GM21367 (cell line): Measurements from ENCODE around the gene HS2ST1.

Experiments
- ATAC-seq: cut with Tn5 transposase; IDR thresholded peaks from one replicate; pipeline ENCODE4 v1.9.1; 2021; ENCODE audit not compliant: unreplicated experiment

The HS2ST1 gene

GRCh38 chr1:87104945-87105344, 190.5 kb downstream of the HS2ST1 start:
- no peak for ATAC-seq

DNA sequence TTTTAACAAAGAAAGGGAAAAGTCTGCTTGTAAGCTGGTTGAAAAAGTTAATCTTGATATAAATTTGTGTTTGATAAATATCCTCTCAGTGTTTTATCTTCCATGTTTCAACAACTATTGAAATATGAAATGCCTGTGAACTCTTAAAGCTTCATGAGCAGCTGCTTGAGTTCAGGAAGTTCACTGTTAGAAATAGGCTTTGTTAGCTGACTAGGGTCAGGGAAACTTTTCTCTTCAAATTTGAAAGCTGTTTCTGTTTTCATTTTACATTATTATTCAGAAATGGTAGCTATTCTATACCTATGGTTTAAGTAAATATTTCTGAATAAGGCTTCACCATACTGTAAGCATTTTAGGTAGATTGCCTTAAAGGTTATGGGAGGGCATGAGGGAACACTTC, 191.7 kb downstream of the HS2ST1 start:
- no peak for ATAC-seq

DNA sequence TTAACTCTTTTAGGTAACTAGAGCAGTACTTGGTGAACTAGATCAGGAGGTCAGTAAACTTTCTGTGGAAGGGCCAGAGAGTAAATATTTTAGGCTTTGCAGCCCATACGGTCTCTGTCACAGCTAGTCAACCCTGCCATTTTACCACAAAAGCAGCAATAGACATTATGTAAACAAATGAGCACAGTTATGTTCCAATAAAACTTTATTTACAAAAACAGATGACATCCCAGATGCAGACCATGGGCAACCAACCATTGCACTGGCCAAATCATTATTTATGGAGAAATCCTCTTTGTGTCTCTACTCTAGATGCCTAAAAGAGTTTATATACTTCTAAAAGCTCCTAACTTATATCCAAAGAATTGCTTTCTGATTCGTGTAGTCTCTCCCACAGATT, 192.4 kb downstream of the HS2ST1 start:
- ATAC-seq = no peak

DNA sequence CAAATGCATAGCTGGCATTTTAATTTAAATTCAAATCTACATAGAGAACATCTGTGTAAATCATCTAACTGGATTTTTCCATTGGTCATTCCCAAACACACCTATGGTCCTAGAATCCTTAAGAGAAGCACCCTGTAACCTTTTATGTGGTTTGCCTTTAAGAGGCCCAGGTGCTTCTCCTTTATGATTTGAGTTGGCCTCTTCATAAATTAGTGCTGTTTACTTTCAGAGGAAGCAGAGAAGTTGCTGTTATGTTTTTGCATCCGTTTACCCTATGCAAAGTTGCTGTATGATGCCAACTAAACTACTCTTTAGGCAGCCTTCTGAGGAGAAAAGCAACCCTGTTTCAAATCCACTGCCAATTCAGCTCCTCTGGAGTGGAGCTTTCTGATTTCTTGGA, 193.8 kb downstream of the HS2ST1 start:
- ATAC-seq = no peak

DNA sequence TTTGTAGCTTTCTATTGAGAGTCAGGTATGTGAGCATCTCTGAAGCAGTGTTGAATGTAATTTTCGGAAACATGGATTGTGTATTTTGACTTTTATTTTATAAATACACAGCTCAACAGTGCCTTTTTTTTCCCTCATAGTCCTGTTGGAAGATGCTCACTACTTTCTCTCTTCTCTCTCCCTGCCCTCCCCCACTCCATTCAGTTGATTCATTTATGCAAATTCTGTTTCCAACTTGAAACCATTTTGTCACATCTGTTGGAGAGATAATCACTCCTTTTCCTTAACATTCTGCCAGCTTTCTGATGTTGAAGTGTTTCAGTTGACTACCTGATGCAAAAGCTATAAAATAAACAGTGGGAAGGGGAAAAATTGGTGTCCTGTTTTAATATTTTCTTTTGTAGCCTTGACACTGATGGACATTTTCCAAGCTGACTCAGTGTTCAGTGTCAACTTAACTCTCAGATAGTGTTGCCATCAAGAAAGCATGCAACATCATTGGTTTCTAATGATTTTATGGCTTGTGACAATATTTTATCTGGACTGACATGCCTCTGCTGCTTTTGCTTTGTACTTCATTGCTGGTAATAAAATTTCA, 194.5 kb downstream of the HS2ST1 start:
- no peak for ATAC-seq

DNA sequence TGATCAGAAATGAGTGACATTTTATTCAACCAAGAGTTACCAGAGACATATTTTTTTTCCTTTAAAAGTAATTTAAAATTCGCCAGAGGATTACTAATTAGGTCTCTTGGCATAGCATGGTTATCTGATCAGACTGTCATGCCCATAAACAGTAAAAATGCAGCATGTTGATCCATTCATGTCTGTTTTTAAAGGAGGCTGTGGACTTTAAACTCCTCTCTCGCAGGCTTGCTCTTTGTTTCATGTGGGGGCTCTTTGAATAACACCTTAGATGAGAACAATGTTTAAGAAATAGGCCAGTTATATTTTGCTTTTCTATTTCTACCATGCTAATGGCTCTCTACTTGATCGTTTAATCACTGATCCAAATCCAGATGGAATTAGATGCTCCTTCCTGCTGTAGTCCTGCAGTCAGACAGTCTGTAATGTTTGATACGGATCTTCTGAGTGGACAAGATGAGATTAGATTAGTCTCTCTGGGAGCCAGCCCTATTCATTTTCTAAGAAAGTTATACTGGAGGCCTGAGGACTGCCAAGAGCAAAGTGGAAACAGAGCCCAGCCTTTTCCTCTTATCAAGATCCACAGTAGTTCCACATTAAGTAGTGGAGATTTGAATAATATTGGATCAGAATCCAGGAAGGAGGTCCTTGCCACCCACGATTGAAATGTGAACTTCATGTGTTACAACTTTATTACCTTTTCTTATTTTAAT, 197.4 kb downstream of the HS2ST1 start:
- ATAC-seq = no peak

GRCh38 chr1:87113313-87113712, 198.9 kb downstream of the HS2ST1 start:
- ATAC-seq = no peak

GRCh38 chr1:87115317-87115890, 201.0 kb downstream of the HS2ST1 start:
- no peak for ATAC-seq

- no peak for ATAC-seq
Observed at GRCh38 chr1:87115891-87116290, 201.5 kb downstream of the HS2ST1 start.

DNA sequence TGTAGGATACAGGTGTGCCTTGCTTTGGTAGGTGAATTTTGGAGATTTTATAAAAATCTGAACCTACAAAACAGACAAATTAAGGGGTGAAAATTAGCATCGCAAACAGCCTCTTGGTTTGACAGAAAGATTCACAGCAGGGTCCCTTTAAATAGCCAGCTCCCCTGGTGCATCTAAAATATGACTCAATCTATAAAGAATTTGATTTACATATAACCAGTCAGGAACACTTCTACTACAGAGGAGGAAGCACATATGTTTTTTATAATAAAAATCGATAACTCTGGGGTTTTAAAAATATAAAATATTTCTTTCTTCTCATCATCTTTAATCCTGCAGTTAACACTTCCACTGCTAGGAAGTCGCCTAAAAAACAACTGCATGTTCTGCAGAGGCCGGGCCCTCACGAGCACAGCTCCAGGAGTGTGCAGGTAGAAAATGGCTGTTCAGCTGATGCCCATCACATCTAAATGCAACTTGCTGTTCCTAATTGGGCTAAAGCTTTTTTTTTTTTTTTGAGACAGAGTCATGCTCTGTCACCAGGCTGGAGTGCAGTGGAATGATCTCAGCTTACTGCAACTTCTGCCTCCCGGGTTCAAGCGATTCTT, 203.4 kb downstream of the HS2ST1 start:
- ATAC-seq = no peak

DNA sequence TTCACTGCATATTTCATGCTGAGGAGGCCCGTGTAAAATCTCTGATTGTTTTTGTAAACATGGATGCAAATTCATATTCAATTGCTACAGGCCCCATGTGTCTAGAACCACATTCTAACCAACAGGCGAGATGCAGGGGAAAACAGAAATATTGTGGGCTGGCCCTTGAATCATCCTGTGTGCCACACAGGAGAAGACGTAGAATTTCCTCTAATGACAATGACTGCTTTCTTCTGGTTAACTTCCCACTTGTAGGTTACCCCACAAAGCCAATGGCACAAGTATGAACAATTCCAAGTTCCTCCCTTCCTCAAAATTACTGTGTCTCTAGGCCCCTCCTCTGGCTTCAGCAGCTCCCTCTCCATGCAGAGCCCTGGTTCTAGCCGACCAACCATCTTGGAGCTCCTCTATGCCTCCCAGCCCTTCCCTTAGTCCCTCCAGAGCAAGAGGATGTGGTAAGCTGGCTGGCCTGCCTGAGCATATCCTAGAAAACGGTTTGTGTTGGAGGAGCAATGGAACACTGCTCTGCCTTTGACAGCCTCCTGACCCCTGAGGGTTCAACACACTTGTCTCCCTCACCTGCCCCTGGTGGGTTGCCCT, 205.2 kb downstream of the HS2ST1 start:
- ATAC-seq = no peak

- ATAC-seq = no peak
Observed at GRCh38 chr1:87120779-87121178, 206.3 kb downstream of the HS2ST1 start.

DNA sequence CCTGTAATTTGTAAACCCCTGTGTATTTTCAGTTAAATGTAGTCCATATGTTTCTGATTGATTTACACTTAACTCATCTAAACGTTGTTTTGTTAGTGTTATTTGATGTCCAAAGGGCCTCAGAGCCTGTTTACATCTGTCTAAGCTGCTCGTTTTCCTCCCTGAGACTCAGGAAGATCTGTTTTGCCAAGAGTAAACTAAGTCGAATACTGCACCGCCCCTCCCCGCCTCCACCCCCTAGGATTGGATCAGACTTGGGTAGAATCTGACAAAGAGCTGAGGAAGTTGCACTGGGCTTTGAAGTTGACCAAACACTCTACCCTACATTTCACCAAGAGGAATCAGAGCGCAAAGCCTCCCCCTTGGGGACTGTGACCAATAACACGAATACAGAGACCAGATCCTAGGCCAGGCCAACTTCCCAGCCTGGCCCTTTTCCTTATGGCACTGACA, 207.3 kb downstream of the HS2ST1 start:
- no peak for ATAC-seq

DNA sequence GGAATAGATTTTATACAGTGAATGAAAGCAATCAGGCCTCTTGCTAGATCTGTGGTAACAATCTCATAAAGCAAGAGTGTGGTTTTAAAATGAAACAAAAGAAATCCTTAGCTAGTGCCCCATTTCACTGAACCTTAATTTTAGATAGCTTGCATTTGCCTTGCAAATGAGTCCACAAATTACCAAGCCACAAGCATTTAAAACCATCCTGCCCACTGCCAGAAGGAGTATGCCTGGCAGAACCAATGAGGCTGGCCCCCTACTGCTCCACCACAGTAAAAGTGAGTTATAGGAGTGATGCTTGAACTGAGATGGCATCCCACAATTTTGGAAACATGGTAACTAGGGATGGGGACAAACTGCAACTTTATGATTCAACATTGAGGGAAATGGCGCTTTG, 207.8 kb downstream of the HS2ST1 start:
- ATAC-seq = no peak

DNA sequence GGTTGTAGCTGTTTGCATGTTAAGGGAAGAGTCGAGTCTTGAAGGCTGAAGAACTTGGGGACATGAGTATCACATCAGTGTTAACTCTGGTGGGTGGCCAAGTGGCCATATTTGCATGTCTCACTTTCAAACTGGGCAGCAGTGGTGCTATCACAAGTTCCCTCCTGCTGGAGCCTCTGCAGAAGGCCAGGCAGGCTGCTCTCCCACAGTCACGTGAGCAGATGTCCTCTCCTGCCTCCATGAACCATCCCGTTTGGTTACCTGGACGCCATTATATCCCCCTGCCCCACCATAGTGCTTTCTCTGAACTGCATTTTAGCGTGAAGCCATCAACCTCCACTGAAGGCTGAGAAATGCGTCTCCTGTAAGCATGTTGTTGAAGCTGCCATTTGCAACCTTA, 209.2 kb downstream of the HS2ST1 start:
- ATAC-seq = no peak

DNA sequence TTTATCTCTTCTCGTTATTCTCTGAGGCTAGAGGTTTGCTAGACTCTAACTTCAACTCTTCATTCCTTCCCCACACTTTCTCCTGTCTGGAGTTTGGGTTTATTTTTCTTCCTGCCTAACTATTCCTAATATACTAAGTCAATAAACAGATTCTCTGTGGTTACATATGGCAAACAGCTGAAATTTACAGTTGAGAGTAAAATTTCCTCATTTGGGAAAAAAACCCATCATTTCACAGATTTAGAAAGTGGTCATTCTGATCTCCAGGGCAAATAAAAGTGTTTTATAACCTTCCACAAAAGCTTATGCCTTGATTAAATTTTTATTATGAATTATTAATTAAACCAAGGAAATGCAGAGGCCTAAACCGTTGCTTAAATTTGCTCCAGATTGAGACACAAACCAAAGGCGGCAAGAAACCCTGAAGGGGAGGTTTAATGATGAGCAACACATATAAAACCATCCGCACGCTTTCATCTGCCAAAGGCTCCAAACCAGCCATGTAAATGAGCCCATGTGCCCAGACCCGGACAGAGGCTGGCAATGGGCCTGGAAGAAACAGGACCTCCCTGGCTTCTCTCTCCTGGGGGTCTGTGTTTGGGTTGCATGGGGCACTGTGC, 212.6 kb downstream of the HS2ST1 start:
- no peak for ATAC-seq

DNA sequence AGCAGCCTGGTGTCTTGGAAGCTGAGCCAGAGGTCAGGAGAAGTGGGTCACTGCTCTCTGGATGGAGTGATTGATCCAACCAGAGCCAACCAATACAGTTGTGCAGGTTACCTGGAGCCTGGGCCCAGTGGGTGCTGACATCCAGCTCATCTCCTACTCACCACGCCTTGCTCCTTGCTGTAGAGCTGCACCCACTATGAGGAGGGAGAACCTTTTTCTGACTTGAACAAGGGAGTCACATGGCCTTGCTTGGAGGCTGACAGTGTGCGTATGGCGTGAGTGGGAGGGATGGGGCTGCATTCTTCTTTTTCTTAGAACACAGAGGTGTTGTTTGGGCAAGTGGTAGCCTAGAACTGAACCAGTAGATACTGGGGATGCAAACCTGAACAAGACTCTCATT, 213.1 kb downstream of the HS2ST1 start:
- ATAC-seq = no peak

DNA sequence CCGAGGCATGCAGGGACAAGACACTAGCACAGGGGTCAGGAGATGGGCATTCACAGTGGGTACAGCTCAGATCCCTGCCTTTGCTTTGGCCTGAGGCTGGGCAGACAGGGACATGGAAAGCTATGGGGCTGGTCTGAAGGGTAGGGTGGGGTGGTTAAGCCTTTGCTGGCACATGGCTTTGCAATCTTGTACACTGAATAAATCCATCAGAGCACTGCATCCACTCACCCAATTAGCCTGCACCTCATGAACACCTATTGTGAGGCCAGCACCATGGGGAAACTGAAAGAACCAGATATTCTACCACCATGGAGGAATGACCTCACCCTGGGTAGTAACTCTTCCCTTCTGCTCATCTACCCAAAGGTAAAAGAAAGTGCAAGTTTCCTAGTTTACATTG, 214.6 kb downstream of the HS2ST1 start:
- no peak for ATAC-seq

DNA sequence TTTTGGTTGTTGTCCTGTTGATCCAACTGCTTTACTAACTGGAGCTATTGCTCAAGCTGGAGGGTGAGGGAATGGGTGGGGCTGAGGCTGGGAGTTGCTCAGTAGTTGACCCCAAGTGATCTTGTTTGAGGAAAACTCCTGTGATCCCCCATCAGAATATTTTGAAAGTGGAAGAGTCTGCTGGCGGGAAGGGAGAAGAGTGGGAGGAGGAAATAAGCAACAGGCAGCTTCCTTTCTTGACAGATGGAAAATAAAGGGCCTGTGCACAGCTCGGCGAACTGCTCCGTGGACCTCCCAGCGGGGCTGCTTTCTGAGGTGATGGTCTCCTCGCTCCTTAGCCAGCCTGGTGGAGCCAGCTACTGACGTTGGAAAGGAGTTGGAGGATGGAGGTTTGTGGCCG, 215.2 kb downstream of the HS2ST1 start:
- no peak for ATAC-seq

DNA sequence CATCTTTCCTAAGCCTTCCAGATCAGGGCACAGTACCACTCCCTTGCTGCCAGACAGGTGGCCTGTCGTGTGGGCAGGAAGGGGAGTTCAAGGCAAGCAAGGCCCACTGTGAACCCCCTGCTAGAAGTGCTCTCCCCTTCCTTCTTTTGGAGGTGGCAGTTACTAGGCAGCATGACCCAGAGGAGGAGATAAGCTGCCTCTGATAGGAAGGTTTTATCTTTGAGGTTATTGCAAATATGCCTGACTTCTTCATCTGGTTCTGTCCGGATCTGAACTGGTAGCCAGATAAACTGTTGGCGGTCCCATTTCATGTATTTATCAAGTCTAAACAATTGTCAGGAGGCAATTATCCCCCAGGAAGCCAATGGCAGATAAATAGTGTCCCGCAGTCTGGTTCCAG, 216.0 kb downstream of the HS2ST1 start:
- no peak for ATAC-seq

- ATAC-seq = peak; percentile 98
Observed at GRCh38 chr1:87131809-87132283, 217.4 kb downstream of the HS2ST1 start.
